ENCODE measurements around the gene FRMPD4.

DNA sequence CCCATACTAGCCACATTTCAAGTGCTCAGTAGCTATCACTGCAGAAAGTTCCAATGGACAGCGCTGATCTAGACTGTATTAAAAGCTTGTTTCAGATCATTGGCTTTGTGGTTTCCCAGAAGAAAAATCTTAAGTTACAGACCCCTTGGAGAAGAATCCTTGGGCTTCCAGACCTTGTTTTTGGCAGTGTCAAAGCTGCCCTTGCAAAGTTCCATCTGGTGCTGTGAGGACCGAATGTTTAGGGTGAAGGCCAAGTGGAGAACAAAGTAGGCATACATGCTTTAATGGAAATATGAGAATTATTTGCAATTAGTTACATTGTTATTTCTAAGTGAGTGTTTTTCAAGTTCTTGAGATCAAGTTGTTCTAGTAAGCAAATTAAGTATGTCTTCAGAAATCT, 144.7 kb downstream of the FRMPD4 start:
- TF ChIP-seq GATA2 (IDR thresholded peaks at IDR 0.05; ENCODE audit: low read depth, low read length): no peak
- no peak for TF ChIP-seq GATA3 (IDR thresholded peaks at IDR 0.05; ENCODE audit: low read depth, low read length)

Data from SH-SY5Y (cell line).